HG03520 (cell line): ENCODE results near the gene ZNF264.
"Not testable (repeated sequence)": the region's sequence is repeated elsewhere in the genome, so short reads cannot be mapped to it uniquely, and the experiment has no call there.

ENCODE experiments used
- ATAC-seq: cut with Tn5 transposase; IDR thresholded peaks from one replicate; pipeline ENCODE4 v1.9.1; 2021; ENCODE audit warnings: mild to moderate bottlenecking, moderate library complexity; ENCODE audit not compliant: unreplicated experiment

Gene ZNF264

DNA sequence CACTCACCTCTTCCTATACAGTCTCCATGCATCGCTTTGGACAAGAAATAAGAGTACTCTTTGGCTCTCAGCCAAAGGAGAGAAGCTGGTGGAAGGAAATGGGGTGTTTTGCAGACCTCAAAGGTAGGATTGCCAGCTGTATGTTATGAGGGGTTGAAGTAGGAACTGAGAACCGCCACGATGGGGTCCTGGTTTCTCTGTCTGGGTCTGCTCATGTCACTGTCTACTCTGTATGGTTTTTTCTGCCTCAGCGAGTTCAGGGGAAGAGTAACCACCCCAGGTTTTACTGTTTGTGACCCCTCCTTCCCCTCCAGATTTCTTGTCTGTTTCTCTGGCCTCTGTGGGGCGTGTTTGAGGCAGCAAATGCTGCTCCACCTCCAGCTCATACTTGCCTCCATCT is 53.2 kb downstream of the ZNF264 start:
- no peak for ATAC-seq

DNA sequence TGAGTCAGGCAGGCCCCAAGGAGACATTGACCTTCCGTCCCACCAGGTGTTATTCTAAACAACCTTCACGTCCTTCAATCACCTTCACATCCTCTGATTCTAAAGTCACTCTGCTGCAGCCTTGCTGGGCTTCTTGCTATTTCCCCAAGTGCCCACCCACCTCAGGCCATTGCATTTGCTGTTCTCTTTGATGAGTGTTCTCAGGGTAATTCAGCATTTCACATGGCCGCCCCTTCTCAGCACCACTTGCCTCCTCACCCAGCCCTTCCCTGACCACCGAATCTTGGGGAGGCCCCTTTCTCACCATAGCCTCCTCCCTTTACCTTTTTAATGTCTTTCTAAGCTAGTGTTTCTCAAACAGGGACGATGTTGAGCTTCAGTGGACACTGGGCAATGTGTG is 53.8 kb downstream of the ZNF264 start:
- ATAC-seq: no peak

DNA sequence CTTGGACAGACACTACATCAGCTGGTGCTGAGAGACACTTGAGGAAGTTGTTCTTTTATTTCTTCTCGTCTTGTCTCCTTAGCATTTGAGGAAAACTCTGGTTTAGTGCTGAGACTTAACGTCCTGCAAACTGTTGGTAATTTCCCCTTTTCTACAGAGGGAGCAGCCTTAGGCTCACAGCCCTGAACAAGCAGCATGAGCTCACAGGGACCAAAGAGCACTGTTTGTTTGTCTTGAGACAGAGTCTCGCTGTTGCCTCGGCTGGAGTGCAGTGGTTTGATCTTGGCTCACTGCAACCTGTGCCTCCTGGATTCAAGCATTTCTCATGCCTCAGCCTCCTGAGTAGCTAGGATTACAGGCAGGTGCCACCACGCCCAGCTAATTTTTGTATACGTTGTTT is 54.7 kb downstream of the ZNF264 start:
- no peak for ATAC-seq

DNA sequence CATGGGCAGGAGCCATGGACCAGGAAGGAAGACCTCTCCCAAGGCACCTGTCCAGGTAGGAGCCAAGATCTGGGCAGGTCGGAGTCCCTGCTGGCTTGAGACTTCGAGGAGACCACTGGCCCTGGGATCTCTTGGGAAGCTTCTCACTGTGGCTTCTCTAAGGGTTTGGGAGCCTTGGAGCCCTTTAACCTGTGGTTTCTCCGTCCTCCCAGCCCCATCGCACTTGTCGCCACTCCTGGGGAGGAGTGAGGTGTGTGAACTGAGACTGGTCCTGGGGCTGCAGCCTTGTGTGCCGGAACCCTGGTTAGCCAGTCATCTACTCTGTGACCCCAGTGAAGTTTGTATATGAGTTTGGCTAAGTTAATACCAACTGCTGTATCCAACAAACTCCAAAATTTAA is 57.3 kb downstream of the ZNF264 start:
- no peak for ATAC-seq

DNA sequence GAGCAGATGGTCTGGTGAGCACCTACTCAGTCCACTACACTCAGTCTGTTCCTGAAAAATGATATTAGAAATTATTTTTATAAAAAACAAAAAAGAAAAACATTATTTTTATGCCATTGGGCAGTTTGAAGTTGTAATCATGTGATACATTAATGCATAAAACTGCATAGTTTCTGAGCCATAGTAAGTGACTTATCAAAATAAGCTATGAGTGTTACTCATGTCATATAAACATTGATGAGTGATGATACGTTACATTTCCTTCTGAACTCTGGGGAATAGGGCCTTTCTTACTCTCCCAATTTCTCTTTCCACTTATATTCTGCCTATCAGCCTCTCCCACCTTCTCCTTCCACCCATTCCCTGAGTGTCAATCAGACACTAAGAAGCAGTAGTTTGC is 58.0 kb downstream of the ZNF264 start:
- no peak for ATAC-seq

DNA sequence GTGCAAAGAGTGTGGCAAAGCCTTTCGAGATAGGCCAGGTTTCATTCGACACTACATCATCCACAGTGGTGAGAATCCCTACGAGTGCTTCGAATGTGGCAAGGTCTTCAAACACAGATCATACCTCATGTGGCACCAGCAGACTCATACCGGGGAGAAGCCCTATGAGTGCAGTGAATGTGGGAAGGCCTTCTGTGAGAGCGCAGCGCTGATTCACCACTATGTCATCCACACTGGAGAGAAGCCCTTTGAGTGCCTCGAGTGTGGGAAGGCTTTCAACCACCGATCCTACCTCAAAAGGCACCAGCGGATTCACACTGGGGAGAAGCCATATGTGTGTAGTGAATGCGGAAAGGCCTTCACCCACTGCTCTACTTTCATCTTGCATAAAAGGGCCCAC is 62.5 kb downstream of the ZNF264 start:
- not testable (repeated sequence) for ATAC-seq

DNA sequence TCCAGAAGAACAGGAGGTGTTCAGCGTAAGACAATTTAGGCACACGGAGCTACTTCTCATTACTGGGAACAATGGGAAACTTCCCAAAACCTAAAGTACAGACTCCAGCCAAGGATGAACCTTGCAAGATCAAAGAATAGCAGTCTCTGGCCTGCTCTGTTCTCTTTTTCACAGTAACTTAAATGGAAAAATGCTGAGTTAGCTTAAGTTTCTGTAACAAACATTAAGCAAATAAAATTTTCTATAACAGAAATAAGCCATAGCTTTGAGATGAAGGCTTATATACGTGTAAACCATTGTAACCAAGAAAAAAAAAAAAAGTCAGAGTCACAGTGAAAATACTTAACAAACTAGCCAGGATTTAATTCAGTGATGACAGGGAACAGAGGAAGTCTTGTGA is 70.7 kb downstream of the ZNF264 start:
- ATAC-seq: no peak

DNA sequence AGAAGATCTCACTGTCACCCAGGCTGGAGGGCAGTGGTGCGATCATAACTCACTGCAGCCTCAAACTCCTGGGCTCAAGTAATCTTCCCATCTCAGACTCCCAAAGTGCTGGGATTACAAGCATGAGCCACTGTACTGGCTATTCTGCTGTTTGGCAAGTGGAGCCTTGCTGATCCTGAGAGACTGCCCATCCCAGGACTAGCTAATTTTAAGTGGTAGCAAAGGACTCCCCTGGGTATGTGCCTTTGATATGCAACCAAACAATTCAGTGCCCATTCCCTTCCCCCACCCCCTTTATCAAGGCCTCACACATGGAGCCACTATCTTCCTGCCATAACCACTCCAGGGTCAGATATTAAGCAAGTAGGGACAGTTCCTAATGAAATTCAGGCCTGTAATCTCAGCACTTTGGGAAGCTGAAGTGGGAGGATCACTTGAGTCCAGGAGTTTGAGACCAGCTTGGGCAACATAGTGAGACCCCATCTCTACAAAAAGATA is 72.0 kb downstream of the ZNF264 start:
- no peak for ATAC-seq

DNA sequence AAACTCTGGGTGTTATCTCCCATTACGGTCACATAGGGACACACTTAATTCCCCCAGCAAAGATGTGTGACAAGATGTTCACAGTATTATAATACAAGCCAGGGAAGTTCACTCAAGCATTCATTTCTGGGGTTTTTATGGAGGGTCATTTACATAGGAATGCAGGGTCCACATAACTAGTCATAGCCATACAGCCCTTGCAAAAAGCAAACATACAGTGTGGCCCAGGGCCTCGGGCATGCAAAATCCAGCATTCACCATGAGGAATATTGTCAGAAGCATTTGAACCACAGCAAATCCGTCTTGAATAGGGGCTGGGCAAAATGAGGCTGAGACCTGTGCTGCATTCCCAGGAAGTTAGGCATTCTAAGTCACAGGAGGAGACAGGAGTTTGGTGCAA is 76.0 kb downstream of the ZNF264 start:
- no peak for ATAC-seq

DNA sequence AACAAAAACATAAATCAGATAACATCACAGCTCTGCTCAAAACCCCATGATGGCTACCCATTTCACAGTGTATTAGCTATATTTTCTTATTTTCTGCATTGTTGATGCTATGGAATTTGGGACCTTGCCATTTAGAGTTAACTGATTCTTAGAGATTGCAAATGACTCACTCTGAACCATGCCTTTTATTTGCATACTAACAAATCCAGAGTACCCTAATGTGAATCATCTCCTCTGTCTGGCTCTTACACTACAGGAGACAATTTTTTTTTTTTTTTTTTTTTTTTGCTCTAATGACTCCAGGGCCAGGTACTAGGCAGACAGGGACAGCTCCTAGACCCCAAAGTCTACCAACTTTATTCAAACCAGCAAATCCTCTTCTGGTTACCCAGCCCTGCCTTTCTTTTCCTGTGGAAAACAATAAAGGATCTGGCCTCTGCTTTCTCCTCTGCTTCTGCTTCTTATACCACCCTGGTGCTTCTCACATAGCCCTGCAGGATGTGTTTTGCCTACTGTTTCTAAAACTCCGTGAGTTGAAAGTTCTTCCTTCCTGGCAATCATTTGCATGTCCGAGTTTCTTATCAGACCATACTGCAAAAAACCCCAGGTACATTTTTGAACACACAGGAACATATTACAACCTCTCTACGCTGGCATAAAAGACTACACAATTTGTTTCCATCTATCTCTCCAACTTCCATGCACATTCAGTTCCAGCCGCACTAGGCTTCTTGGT is 78.4 kb downstream of the ZNF264 start:
- ATAC-seq: no peak

DNA sequence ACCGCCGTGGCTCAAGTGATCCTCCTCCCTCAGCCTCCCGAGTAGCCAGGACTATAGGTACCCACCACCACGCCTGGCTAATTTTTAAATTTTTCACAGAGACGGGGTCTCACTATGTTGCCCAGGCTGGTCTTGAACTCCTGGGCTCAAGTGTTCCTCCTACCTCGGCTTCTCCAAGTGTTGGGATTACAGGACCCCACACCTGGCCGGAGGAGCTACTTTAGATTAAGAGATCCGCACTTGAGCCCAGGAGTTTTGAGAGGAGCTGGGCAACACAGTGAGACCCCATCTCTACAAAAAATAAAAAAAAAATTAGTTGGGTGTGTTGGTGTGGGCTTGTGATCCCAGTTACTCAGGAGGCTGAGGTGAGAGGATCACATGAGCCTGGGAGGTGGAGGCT is 80.0 kb downstream of the ZNF264 start:
- ATAC-seq: no peak
